Activated CD4-positive, alpha-beta T cell treated with anti-CD3 and anti-CD28 coated beads, Interleukin-2, amount 10 ng/mL, durations not matched to agents 7 days and 5 days (primary cell): ENCODE measurements around the gene SLC7A8. TPM values are rescaled to one million over a fixed set of nuclear protein-coding genes. Genes with fewer than 3 reads are reported as not detected.
A peak's percentile ranks its signal among the peaks of the same experiment; 100 is the strongest.
"Not testable (repeated sequence)": the region's sequence is repeated elsewhere in the genome, so short reads cannot be mapped to it uniquely, and the experiment has no call there.

Source experiments
- CTCF ChIA-PET: fragments of 350-600 bp; sonication (Branson Sonifier 250); formaldehyde crosslinking; loops from one replicate; lab custom pipeline; 2021; ENCODE audit warnings: antibody characterized with exemption; lab: Charles Lee
- POLR2A ChIA-PET: fragments of 350-600 bp; sonication (Branson Sonifier 250); formaldehyde crosslinking; loops from one replicate; lab custom pipeline; 2021; ENCODE audit warnings: antibody characterized with exemption; lab: Charles Lee
- DNase-seq: peaks from one replicate; pipeline ENCODE4 v3.0.0-alpha.2; 2020
- H3K27ac Mint-ChIP-seq: one replicate; pipeline ENCODE4 v1.8.0; 2021; ENCODE audit warnings: mild to moderate bottlenecking, moderate library complexity, mixed read lengths
- H3K27me3 Mint-ChIP-seq: one replicate; pipeline ENCODE4 v1.8.0; 2021; ENCODE audit warnings: mixed read lengths
- H3K36me3 Mint-ChIP-seq: one replicate; pipeline ENCODE4 v1.8.0; 2021; ENCODE audit warnings: low read depth, mixed read lengths
- H3K4me1 Mint-ChIP-seq: one replicate; pipeline ENCODE4 v1.8.0; 2021; ENCODE audit warnings: mixed read lengths
- H3K4me3 Mint-ChIP-seq: one replicate; pipeline ENCODE4 v1.8.0; 2021; ENCODE audit warnings: mild to moderate bottlenecking, moderate library complexity, mixed read lengths
- H3K9me3 Mint-ChIP-seq: one replicate; pipeline ENCODE4 v1.8.0; 2021; ENCODE audit warnings: mixed read lengths
- total RNA-seq, 2 experiments: library from RNA; stranded (reverse); gene quantifications; one replicate each; pipeline ENCODE4 v1.2.3, GENCODE V29; 2021

SLC7A8 gene
- total RNA-seq, 2 experiments from 2014 or later = 0.27 to 0.64 TPM

GRCh38 chr14:23202001-23202400, 18.5 kb upstream of the SLC7A8 start:
- no peak overlapping the region for H3K4me3 Mint-ChIP-seq
- no peak overlapping the region for H3K27ac Mint-ChIP-seq
- ChIA-PET CTCF (no interaction called here), POLR2A (interaction anchor here (0.6 kb wide), 1 partner anchor 245 kb away, joined by 4 read pairs; the partner anchor contains the start of gene HAUS4)
- no peak for DNase-seq
- H3K9me3 Mint-ChIP-seq = no peaks in the 10 kb centered on the region
- no peaks in the 10 kb centered on the region for H3K36me3 Mint-ChIP-seq
- H3K4me1 Mint-ChIP-seq = no peaks in the 10 kb centered on the region
- peaks cover 14% of the 10 kb centered on the region for H3K27me3 Mint-ChIP-seq

GRCh38 chr14:23199141-23199540, 15.7 kb upstream of the SLC7A8 start:
- H3K9me3 Mint-ChIP-seq, H3K4me1 Mint-ChIP-seq, H3K27ac Mint-ChIP-seq, DNase-seq, H3K4me3 Mint-ChIP-seq, H3K27me3 Mint-ChIP-seq, H3K36me3 Mint-ChIP-seq, POLR2A ChIA-PET: not testable (repeated sequence)
- CTCF ChIA-PET = interaction anchor here (1.3 kb wide), 1 partner anchor 9 kb away, joined by 3 read pairs; no protein-coding TSS in a partner anchor

GRCh38 chr14:23196487-23196886, 13.0 kb upstream of the SLC7A8 start:
- H3K4me3 Mint-ChIP-seq, H3K27ac Mint-ChIP-seq, CTCF ChIA-PET, H3K9me3 Mint-ChIP-seq, POLR2A ChIA-PET, DNase-seq, H3K4me1 Mint-ChIP-seq, H3K27me3 Mint-ChIP-seq, H3K36me3 Mint-ChIP-seq: not testable (repeated sequence)

- Mint-ChIP-seq H3K27me3 (peaks cover 7% of the 10 kb centered on the region), H3K4me1 (no peaks in the 10 kb centered on the region), H3K9me3 (no peaks in the 10 kb centered on the region), H3K36me3 (no peaks in the 10 kb centered on the region), H3K4me3 (no peak overlapping the region), H3K27ac (no peak overlapping the region)
- POLR2A ChIA-PET = no interaction called here
- CTCF ChIA-PET = no interaction called here
- no peak for DNase-seq
Measured at GRCh38 chr14:23195552-23196101, 12.2 kb upstream of the SLC7A8 start.

GRCh38 chr14:23193432-23193831, 10.0 kb upstream of the SLC7A8 start:
- POLR2A ChIA-PET = no interaction called here
- H3K27me3 Mint-ChIP-seq = peaks cover 10% of the 10 kb centered on the region
- H3K36me3 Mint-ChIP-seq = no peaks in the 10 kb centered on the region
- CTCF ChIA-PET = interaction anchor here (0.7 kb wide), 1 partner anchor 127 kb away, joined by 4 read pairs; no protein-coding TSS in a partner anchor
- DNase-seq = no peak
- no peak overlapping the region for H3K27ac Mint-ChIP-seq
- no peak overlapping the region for H3K4me3 Mint-ChIP-seq
- no peaks in the 10 kb centered on the region for H3K4me1 Mint-ChIP-seq
- no peaks in the 10 kb centered on the region for H3K9me3 Mint-ChIP-seq

- Mint-ChIP-seq H3K9me3 (no peaks in the 10 kb centered on the region), H3K27ac (no peak overlapping the region), H3K36me3 (no peaks in the 10 kb centered on the region), H3K27me3 (peaks cover 16% of the 10 kb centered on the region), H3K4me1 (no peaks in the 10 kb centered on the region), H3K4me3 (no peak overlapping the region)
- ChIA-PET POLR2A (no interaction called here), CTCF (interaction anchor here (0.6 to 6.2 kb wide), 8 partner anchors 45 to 345 kb away, joined by 3 to 37 read pairs (median 4); no protein-coding TSS in a partner anchor)
- no peak for DNase-seq
Measured at GRCh38 chr14:23187925-23188324, 4.5 kb upstream of the SLC7A8 start.

GRCh38 chr14:23186913-23187654, 3.6 kb upstream of the SLC7A8 start:
- Mint-ChIP-seq H3K27ac (no peak overlapping the region), H3K4me1 (no peaks in the 10 kb centered on the region), H3K36me3 (no peaks in the 10 kb centered on the region), H3K27me3 (peaks cover 16% of the 10 kb centered on the region), H3K4me3 (no peak overlapping the region), H3K9me3 (no peaks in the 10 kb centered on the region)
- ChIA-PET CTCF (interaction anchor here (0.6 to 6.2 kb wide), 11 partner anchors 9 to 346 kb away, joined by 3 to 37 read pairs (median 3); no protein-coding TSS in a partner anchor), POLR2A (no interaction called here)
- DNase-seq = peak; percentile 39

- Mint-ChIP-seq H3K27ac (no peak overlapping the region), H3K9me3 (no peaks in the 10 kb centered on the region), H3K4me3 (no peak overlapping the region), H3K36me3 (no peaks in the 10 kb centered on the region), H3K27me3 (peaks cover 26% of the 10 kb centered on the region), H3K4me1 (no peaks in the 10 kb centered on the region)
- no peak for DNase-seq
- POLR2A ChIA-PET = interaction anchor here (0.7 kb wide), 2 partner anchors 64 to 118 kb away, joined by 3 to 4 read pairs; no protein-coding TSS in a partner anchor
- CTCF ChIA-PET = interaction anchor here (2.2 kb wide), 1 partner anchor 64 kb away, joined by 16 read pairs; no protein-coding TSS in a partner anchor
Measured at GRCh38 chr14:23185063-23185462, 1.6 kb upstream of the SLC7A8 start.

- Mint-ChIP-seq H3K4me3 (no peak overlapping the region), H3K4me1 (no peaks in the 10 kb centered on the region), H3K36me3 (no peaks in the 10 kb centered on the region), H3K9me3 (no peaks in the 10 kb centered on the region), H3K27me3 (peaks cover 29% of the 10 kb centered on the region), H3K27ac (no peak overlapping the region)
- no peak for DNase-seq
- ChIA-PET POLR2A (no interaction called here), CTCF (interaction anchor here (0.9 to 2.2 kb wide), 3 partner anchors 62 to 106 kb away, joined by 4 to 16 read pairs (median 4); no protein-coding TSS in a partner anchor)
Measured at GRCh38 chr14:23183158-23183470, 346 bp downstream of the SLC7A8 start.

GRCh38 chr14:23182372-23183157, 895 bp downstream of the SLC7A8 start:
- peaks cover 29% of the 10 kb centered on the region for H3K27me3 Mint-ChIP-seq
- no peak overlapping the region for H3K27ac Mint-ChIP-seq
- POLR2A ChIA-PET = interaction anchor here (0.6 kb wide), 2 partner anchors 83 to 294 kb away, joined by 3 to 4 read pairs; no protein-coding TSS in a partner anchor
- no peak overlapping the region for H3K4me3 Mint-ChIP-seq
- CTCF ChIA-PET = interaction anchor here (0.6 to 1.5 kb wide), 4 partner anchors 8 to 62 kb away, joined by 3 to 6 read pairs (median 4); no protein-coding TSS in a partner anchor
- no peaks in the 10 kb centered on the region for H3K4me1 Mint-ChIP-seq
- DNase-seq = peak; percentile 24
- no peaks in the 10 kb centered on the region for H3K36me3 Mint-ChIP-seq
- no peaks in the 10 kb centered on the region for H3K9me3 Mint-ChIP-seq

GRCh38 chr14:23181946-23182345, 1.5 kb downstream of the SLC7A8 start:
- Mint-ChIP-seq H3K4me3 (no peak overlapping the region), H3K27ac (no peak overlapping the region), H3K27me3 (peaks cover 34% of the 10 kb centered on the region), H3K36me3 (no peaks in the 10 kb centered on the region), H3K4me1 (no peaks in the 10 kb centered on the region), H3K9me3 (no peaks in the 10 kb centered on the region)
- no peak for DNase-seq
- POLR2A ChIA-PET = interaction anchor here (0.6 kb wide), 1 partner anchor 82 kb away, joined by 3 read pairs; no protein-coding TSS in a partner anchor
- CTCF ChIA-PET = interaction anchor here (0.6 to 1.5 kb wide), 3 partner anchors 9 to 61 kb away, joined by 3 to 6 read pairs (median 3); no protein-coding TSS in a partner anchor

- peaks cover 34% of the 10 kb centered on the region for H3K27me3 Mint-ChIP-seq
- DNase-seq = no peak
- ChIA-PET CTCF (interaction anchor here (0.6 to 1.5 kb wide), 3 partner anchors 9 to 61 kb away, joined by 3 to 6 read pairs (median 3); no protein-coding TSS in a partner anchor), POLR2A (no interaction called here)
- H3K9me3 Mint-ChIP-seq = no peaks in the 10 kb centered on the region
- no peak overlapping the region for H3K4me3 Mint-ChIP-seq
- no peaks in the 10 kb centered on the region for H3K36me3 Mint-ChIP-seq
- no peaks in the 10 kb centered on the region for H3K4me1 Mint-ChIP-seq
- no peak overlapping the region for H3K27ac Mint-ChIP-seq
Measured at GRCh38 chr14:23181453-23181852, 2.0 kb downstream of the SLC7A8 start.
